Caco-2 (cell line): ENCODE data around the gene NXN. TPM values are rescaled to one million over a fixed set of nuclear protein-coding genes. Genes with fewer than 3 reads are reported as not detected.

Experiments
- BruUV-seq: library from RNA; stranded (reverse); fragments of 400-500 nt; replicated peaks from 2 replicates; lab custom pipeline; 2021; lab: Mats Ljungman, UMichigan
- CTCF ChIA-PET: fragments of 300-600 bp; sonication (Branson Sonifier 250); formaldehyde crosslinking; loops from one replicate; lab custom pipeline; 2022; ENCODE audit warnings: antibody characterized with exemption; lab: Charles Lee
- POLR2A ChIA-PET: fragments of 300-600 bp; sonication (Branson Sonifier 250); formaldehyde crosslinking; loops from one replicate; lab custom pipeline; 2022; ENCODE audit warnings: antibody characterized with exemption; lab: Charles Lee
- DNase-seq, 2 experiments: peaks; one replicate each; pipeline versions ENCODE4 v3.0.0 to v3.0.0-alpha.2; 2020 to 2022
- H3K27me3 ChIP-seq: replicated peaks from 2 replicates; pipeline ENCODE4 v1.6.0; 2011; ENCODE audit warnings: low read length; ENCODE audit not compliant: control insufficient read depth, insufficient read depth
- H3K36me3 ChIP-seq: 2 replicates; pipeline ENCODE4 v1.5.1; 2011; ENCODE audit warnings: low read length; ENCODE audit not compliant: control insufficient read depth, insufficient read depth
- H3K4me1 ChIP-seq: fragments of 250-450 bp; sonication (Bioruptor Pico); 2 replicates; pipeline ENCODE4 v1.5.1; 2020; ENCODE audit warnings: mild to moderate bottlenecking
- H3K4me3 ChIP-seq: 2 replicates; pipeline ENCODE4 v1.5.1; 2011; ENCODE audit warnings: low read depth, mild to moderate bottlenecking, control low read depth, low read length
- H3K9me3 ChIP-seq: fragments of 250-450 bp; sonication (Bioruptor Pico); 2 replicates; pipeline ENCODE4 v1.5.1; 2020; ENCODE audit warnings: mild to moderate bottlenecking, moderate library complexity
- H3K27ac Mint-ChIP-seq: one replicate; pipeline ENCODE4 v1.8.0; 2022; ENCODE audit warnings: mixed read lengths; ENCODE audit not compliant: unreplicated experiment
- H3K27me3 Mint-ChIP-seq: one replicate; pipeline ENCODE4 v1.8.0; 2022; ENCODE audit warnings: mixed read lengths; ENCODE audit not compliant: insufficient read depth, unreplicated experiment
- H3K36me3 Mint-ChIP-seq: one replicate; pipeline ENCODE4 v1.8.0; 2022; ENCODE audit warnings: mild to moderate bottlenecking, mixed read lengths; ENCODE audit not compliant: insufficient read depth, unreplicated experiment
- H3K4me1 Mint-ChIP-seq: one replicate; pipeline ENCODE4 v1.8.0; 2022; ENCODE audit warnings: low read depth, mixed read lengths; ENCODE audit not compliant: unreplicated experiment
- H3K4me3 Mint-ChIP-seq: one replicate; pipeline ENCODE4 v1.8.0; 2022; ENCODE audit warnings: mild to moderate bottlenecking, moderate library complexity, mixed read lengths; ENCODE audit not compliant: unreplicated experiment
- H3K9me3 Mint-ChIP-seq: one replicate; pipeline ENCODE4 v1.8.0; 2022; ENCODE audit warnings: mixed read lengths; ENCODE audit not compliant: unreplicated experiment
- CTCF ChIP-seq, 2 experiments: fragments of 200-600 bp in 1 of 2; IDR thresholded peaks; 1 replicate in 1 of 2; 2 replicates in 1 of 2; pipeline versions ENCODE4 v1.5.1 to v1.8.0; 2011 to 2022; ENCODE audit warnings: antibody characterized with exemption in 1 of 2, control low read depth in 1 of 2, inconsistent platforms in 1 of 2, low read depth in 1 of 2, low read length in 1 of 2, mild to moderate bottlenecking in 1 of 2, moderate library complexity in 1 of 2; ENCODE audit not compliant: insufficient read depth in 1 of 2, severe bottlenecking in 1 of 2, unreplicated experiment in 1 of 2
- intact Hi-C: fragments of 100-400 bp; cut with micrococcal nuclease; formaldehyde crosslinking; loops from one replicate; pipeline ENCODE4 v1.10.0; 2022; ENCODE audit not compliant: unreplicated experiment
- total RNA-seq: library from RNA; stranded (reverse); gene quantifications from 2 replicates; pipeline ENCODE4 v1.2.3, GENCODE V29; 2022

NXN gene
- total RNA-seq, 1 experiment from 2014 or later: 76.7 TPM

GRCh38 chr17:784143-784542 lies 195.4 kb downstream of the NXN start:
- no TSS peak for BruUV-seq

GRCh38 chr17:781805-782731 lies 197.5 kb downstream of the NXN start, which contains the start of the genes GLOD4 and MRM3:
Gene GLOD4 (minus strand): TSS chr17:782280. CDS start chr17:782255, 25 bp downstream.
Gene MRM3 (plus strand): TSS chr17:782353. CDS start chr17:782379, 26 bp downstream.
- peak; percentile 76 to 89 for DNase-seq
- intact Hi-C loops: loop anchor here (1.0 kb wide), 1 partner anchor 199 kb away; no protein-coding TSS in a partner anchor
- Histone ChIP-seq H3K4me3 (peak within 1 kb of the TSS; percentile 64), H3K4me1 (no peaks in the 10 kb centered on the region), H3K27me3 (no peaks in the 10 kb centered on the region), H3K9me3 (no peaks in the 10 kb centered on the region), H3K36me3 (no peaks in the 10 kb centered on the region)
- peak within 1 kb of the TSS; percentile 96 for H3K27ac Mint-ChIP-seq
- H3K4me1 Mint-ChIP-seq: no peaks in the 10 kb centered on the region
- no peaks in the 10 kb centered on the region for H3K27me3 Mint-ChIP-seq
- no peaks in the 10 kb centered on the region for H3K9me3 Mint-ChIP-seq
- H3K4me3 Mint-ChIP-seq: peak within 1 kb of the TSS; percentile 93
- TSS peak; percentile 71 for BruUV-seq
- ChIA-PET CTCF (interaction anchor here (1.4 kb wide), 1 partner anchor 199 kb away, joined by 6 read pairs; no protein-coding TSS in a partner anchor), POLR2A (interaction anchor here (0.6 to 1.0 kb wide), 4 partner anchors 20 to 197 kb away, joined by 3 to 5 read pairs (median 3); partner anchors contain the start of genes GEMIN4 and NXN)
- peaks cover 34% of the 10 kb centered on the region for H3K36me3 Mint-ChIP-seq
- no peak for TF ChIP-seq CTCF (IDR thresholded peaks at IDR 0.05; ENCODE audit: insufficient read depth in 1 of 2, low read depth in 1 of 2, low read length in 1 of 2, severe bottlenecking in 1 of 2, unreplicated experiment in 1 of 2)

More at GRCh38 chr17:784143-784542, 195.4 kb downstream of the NXN start:
- Mint-ChIP-seq H3K27me3 (no peaks in the 10 kb centered on the region), H3K4me3 (no peak overlapping the region), H3K36me3 (peaks cover 36% of the 10 kb centered on the region), H3K27ac (no peak overlapping the region), H3K4me1 (no peaks in the 10 kb centered on the region), H3K9me3 (no peaks in the 10 kb centered on the region)
- no peak for TF ChIP-seq CTCF (IDR thresholded peaks at IDR 0.05; ENCODE audit: insufficient read depth in 1 of 2, low read depth in 1 of 2, low read length in 1 of 2, severe bottlenecking in 1 of 2, unreplicated experiment in 1 of 2)
- intact Hi-C loops: no loop called here
- H3K4me3 ChIP-seq: no peak overlapping the region
- CTCF ChIA-PET: no interaction called here
- no peaks in the 10 kb centered on the region for H3K9me3 ChIP-seq
- H3K36me3 ChIP-seq: no peaks in the 10 kb centered on the region
- DNase-seq: no peak
- H3K4me1 ChIP-seq: no peaks in the 10 kb centered on the region
- POLR2A ChIA-PET: no interaction called here
- H3K27me3 ChIP-seq: no peaks in the 10 kb centered on the region

DNA sequence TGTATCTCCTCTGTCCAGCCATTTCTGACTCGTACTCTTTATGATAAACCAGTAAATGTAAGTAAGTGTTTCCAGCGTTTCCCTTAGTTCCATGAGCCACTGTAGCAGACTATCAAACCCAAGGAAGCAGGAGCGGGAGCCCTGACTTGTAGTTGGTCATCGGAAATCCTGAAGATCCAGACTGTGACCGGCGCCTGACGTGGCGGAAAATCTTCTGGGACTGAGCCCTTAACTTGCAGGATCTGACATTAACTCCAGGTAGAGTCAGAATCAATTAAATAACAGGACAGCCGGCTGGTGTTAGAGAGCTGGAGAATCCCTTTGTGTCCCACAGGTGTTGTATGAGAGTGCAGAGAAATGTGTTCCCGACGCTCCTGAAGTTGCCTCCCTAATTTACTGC lies 201.5 kb downstream of the NXN start:
- intact Hi-C loops: no loop called here
- CTCF ChIA-PET: no interaction called here
- no peak for TF ChIP-seq CTCF (IDR thresholded peaks at IDR 0.05; ENCODE audit: insufficient read depth in 1 of 2, low read depth in 1 of 2, low read length in 1 of 2, severe bottlenecking in 1 of 2, unreplicated experiment in 1 of 2)

More for the DNA sequence above, 201.5 kb downstream of the NXN start:
- Histone ChIP-seq H3K4me1 (no peaks in the 10 kb centered on the region), H3K4me3 (no peak overlapping the region), H3K36me3 (no peaks in the 10 kb centered on the region), H3K9me3 (no peaks in the 10 kb centered on the region), H3K27me3 (no peaks in the 10 kb centered on the region)
- no TSS peak for BruUV-seq
- DNase-seq: no peak
- Mint-ChIP-seq H3K4me1 (no peaks in the 10 kb centered on the region), H3K9me3 (no peaks in the 10 kb centered on the region), H3K27me3 (no peaks in the 10 kb centered on the region), H3K4me3 (no peak overlapping the region), H3K27ac (no peak overlapping the region), H3K36me3 (peaks cover 57% of the 10 kb centered on the region)
- POLR2A ChIA-PET: no interaction called here
